GM12874 (cell line): ENCODE results near the gene SNX24.

Experiments
- CTCF ChIP-seq: IDR thresholded peaks from 2 replicates; pipeline ENCODE4 v1.5.1; 2011; ENCODE audit warnings: low read depth, mild to moderate bottlenecking, control low read depth, low read length, moderate library complexity; ENCODE audit not compliant: insufficient read depth

Gene SNX24

GRCh38 chr5:122999947-123000563 is 154.6 kb downstream of the SNX24 start:
- peak; percentile 64 for TF ChIP-seq CTCF

GRCh38 chr5:123000731-123001130 is 155.3 kb downstream of the SNX24 start:
- TF ChIP-seq CTCF: no peak

DNA sequence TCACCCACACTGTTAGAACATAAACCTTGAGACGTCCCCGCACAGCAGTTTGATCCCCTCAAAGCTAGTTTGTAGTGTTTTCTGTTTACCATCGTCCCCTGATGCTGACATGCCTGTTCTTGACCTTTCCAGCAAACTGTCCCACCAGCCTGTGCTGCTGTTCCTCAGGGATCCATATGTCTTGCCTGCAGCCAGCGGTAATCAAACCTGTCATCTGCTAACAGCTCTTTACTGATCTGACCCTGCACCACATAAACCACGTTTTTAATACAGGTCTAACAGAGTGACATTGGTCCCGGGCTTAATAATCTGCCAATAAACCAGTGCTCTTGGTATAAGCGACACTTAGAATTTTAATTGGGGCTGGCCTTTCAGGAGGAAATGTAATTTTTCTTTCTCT is 156.4 kb downstream of the SNX24 start:
- no peak for TF ChIP-seq CTCF

DNA sequence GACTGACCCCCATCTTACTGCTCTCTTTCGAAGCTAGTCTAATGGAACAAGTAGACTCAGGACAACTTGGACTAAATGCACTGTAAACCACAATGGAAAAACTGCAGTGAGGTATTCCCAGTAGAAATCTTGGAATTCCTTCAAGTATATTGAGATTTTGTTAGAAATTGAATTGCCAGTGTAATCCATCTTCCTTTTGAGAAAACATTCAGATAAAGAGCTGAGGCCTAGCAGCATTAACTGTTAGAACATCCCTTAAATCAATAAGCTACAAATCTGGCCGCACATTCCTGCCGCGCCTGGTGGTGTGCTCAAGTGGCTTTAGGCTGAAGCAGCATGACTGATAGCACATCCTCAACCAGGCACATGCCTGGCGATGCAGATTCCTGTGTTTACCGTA is 161.8 kb downstream of the SNX24 start:
- TF ChIP-seq CTCF: no peak

GRCh38 chr5:123007754-123008153 is 162.3 kb downstream of the SNX24 start:
- no peak for TF ChIP-seq CTCF

DNA sequence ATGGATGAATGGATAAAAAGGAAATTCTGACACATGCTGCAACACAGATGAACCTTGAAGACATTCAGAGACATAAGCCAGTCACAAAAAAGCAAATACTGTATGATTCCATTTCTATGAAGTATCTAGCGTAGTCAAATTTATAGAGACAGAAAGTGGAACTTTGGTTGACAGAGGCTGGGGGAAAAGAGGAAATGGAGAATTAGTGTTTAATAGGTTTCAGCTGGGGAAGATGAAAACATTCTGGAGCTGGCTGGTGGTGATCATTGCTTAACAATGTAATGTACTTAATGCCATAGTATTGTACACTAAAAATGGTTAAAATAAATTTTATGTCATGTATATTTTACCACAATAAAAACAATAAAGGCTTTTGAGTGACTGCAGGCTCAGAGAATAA is 166.9 kb downstream of the SNX24 start:
- TF ChIP-seq CTCF: no peak

GRCh38 chr5:123014689-123015088 is 169.3 kb downstream of the SNX24 start:
- TF ChIP-seq CTCF: no peak
